HepG2 (cell line): ENCODE data around the gene CSE1L. TPM values are rescaled to one million over a fixed set of nuclear protein-coding genes. Genes with fewer than 3 reads are reported as not detected.

Experiments used
- ADNP ChIP-seq: sonication (generic); formaldehyde crosslinking; IDR thresholded peaks from 2 replicates; pipeline ENCODE4 v1.4.0; 2020; ENCODE audit warnings: missing genetic modification reagents
- CEBPG ChIP-seq: IDR thresholded peaks from 2 replicates; pipeline ENCODE4 v1.6.1; 2016
- KDM2A ChIP-seq: sonication (generic); formaldehyde crosslinking; IDR thresholded peaks from 2 replicates; pipeline ENCODE4 v1.4.0; 2020; ENCODE audit warnings: low read depth, missing genetic modification reagents, borderline replicate concordance
- KLF11 ChIP-seq: IDR thresholded peaks from 2 replicates; pipeline ENCODE4 v1.6.1; 2016; ENCODE audit warnings: missing compliant biosample characterization
- NFE2L2 ChIP-seq: fragments of 150-350 bp; IDR thresholded peaks from 2 replicates; pipeline ENCODE4 v1.6.1; 2014; ENCODE audit warnings: low read length
- PTBP1 ChIP-seq: fragments of 200-400 bp; formaldehyde crosslinking; IDR thresholded peaks from 2 replicates; pipeline ENCODE4 v1.6.1; 2018; ENCODE audit warnings: low read length, low read depth; ENCODE audit not compliant: poor library complexity, severe bottlenecking
- SP4 ChIP-seq: sonication (generic); formaldehyde crosslinking; IDR thresholded peaks from 2 replicates; pipeline ENCODE4 v1.8.1; 2023; ENCODE audit warnings: mild to moderate bottlenecking, missing genetic modification reagents
- ZNF432 ChIP-seq: sonication (generic); formaldehyde crosslinking; IDR thresholded peaks from 2 replicates; pipeline ENCODE4 v1.5.0; 2020; ENCODE audit warnings: missing genetic modification reagents, mild to moderate bottlenecking, borderline replicate concordance
- ZSCAN29 ChIP-seq: sonication (generic); formaldehyde crosslinking; conservative IDR thresholded peaks from 2 replicates; pipeline ENCODE4 v1.4.0; 2020; ENCODE audit warnings: mild to moderate bottlenecking, missing genetic modification reagents
- polyA plus RNA-seq, 8 experiments: library from polyadenylated mRNA; depleted of rRNA in 3 of 8; stranded (reverse) in 7 of 8; unstranded in 1 of 8; fragments of >200 nt; fragmentation: Illumina TruSeq in 4 of 8; extraction: Trizol in 4 of 8; gene quantifications; 2 replicates each; pipeline versions ENCODE4 v1.2.1 to v1.2.3, GENCODE V29; 2011 to 2016; ENCODE audit warnings: low read depth in 4 of 8, missing spikeins in 1 of 8, mixed read lengths in 1 of 8; ENCODE audit not compliant: insufficient read depth in 1 of 8
- total RNA-seq, 5 experiments: library from RNA; depleted of rRNA; stranded (reverse); fragments of >200 nt; fragmentation: Illumina TruSeq; extraction: Trizol; gene quantifications; 2 replicates each; pipeline ENCODE4 v1.2.3, GENCODE V29; 2016; ENCODE audit warnings: low read depth in 1 of 5
- TF ChIP-seq, protein P1 (sequence below): sonication (generic); formaldehyde crosslinking; IDR thresholded peaks from 2 replicates; pipeline ENCODE4 v1.4.0; 2020; ENCODE audit warnings: missing genetic modification reagents
- TF ChIP-seq, protein P2 (sequence below): sonication (generic); formaldehyde crosslinking; IDR thresholded peaks from 2 replicates; pipeline ENCODE4 v1.4.0; 2020; ENCODE audit warnings: missing genetic modification reagents

The CSE1L gene
- total and polyA plus RNA-seq, 2 of the 13 experiments (the other 11 are each of a cell fraction or from before 2014, with no cell fraction given) = 56.9 to 258 TPM

DNA sequence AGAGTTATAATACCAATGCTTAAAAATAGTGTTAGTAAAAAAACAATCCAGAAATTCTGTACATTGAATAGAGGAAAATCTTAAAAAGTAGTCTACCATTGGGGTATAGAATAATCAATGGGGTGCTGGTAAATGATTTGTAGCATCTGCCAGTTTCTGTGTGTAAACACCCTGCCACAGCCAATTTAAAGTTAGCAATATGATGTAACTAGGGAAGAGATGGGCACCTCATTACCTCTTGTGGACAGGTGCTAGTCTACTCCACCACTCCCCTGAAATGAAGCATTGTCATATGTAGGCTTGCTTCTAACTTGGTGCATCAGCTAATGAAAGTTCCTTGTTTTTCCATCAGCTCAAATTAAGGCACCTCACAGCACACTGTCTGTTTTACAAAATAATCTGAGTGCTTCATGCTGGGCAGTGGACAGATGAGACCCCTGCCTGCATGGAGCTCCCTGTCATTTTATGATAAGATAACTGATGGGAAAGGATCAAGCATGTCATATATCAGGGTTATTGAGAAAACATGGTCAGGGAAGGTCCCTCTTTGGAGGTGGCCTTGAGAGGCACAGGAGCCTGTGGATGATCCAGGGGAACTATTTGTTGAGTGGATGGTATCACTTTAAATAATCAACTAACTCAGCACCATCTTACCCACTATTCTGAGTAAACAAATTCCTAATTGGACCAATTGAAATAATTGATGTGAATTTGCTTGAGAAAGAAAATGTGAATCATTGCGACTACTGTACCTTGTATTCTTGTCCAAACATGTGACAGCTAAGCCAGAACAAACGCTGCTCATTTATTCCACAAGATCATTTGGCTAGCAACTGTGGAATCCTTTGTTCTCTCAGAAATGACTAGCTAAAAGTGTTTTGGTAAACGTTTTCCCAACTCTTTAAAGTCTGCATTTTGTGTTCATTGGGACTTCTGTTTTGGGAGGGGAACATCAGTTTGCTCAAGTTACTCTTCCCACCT is 45.9 kb upstream of the CSE1L start (continued):
- TF ChIP-seq ZNF432 (CRISPR knock-in tag) = no peak
- no peak for TF ChIP-seq NFE2L2
- TF ChIP-seq ZSCAN29 = no peak
- no peak for TF ChIP-seq KLF11 (CRISPR knock-in tag)
- TF ChIP-seq SP4 (CRISPR knock-in tag) = no peak
- no peak for TF ChIP-seq KDM2A
- TF ChIP-seq PTBP1 = no peak
- TF ChIP-seq, protein P1, sequence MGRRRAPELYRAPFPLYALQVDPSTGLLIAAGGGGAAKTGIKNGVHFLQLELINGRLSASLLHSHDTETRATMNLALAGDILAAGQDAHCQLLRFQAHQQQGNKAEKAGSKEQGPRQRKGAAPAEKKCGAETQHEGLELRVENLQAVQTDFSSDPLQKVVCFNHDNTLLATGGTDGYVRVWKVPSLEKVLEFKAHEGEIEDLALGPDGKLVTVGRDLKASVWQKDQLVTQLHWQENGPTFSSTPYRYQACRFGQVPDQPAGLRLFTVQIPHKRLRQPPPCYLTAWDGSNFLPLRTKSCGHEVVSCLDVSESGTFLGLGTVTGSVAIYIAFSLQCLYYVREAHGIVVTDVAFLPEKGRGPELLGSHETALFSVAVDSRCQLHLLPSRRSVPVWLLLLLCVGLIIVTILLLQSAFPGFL (CRISPR knock-in tag) = no peak
- TF ChIP-seq, protein P2, sequence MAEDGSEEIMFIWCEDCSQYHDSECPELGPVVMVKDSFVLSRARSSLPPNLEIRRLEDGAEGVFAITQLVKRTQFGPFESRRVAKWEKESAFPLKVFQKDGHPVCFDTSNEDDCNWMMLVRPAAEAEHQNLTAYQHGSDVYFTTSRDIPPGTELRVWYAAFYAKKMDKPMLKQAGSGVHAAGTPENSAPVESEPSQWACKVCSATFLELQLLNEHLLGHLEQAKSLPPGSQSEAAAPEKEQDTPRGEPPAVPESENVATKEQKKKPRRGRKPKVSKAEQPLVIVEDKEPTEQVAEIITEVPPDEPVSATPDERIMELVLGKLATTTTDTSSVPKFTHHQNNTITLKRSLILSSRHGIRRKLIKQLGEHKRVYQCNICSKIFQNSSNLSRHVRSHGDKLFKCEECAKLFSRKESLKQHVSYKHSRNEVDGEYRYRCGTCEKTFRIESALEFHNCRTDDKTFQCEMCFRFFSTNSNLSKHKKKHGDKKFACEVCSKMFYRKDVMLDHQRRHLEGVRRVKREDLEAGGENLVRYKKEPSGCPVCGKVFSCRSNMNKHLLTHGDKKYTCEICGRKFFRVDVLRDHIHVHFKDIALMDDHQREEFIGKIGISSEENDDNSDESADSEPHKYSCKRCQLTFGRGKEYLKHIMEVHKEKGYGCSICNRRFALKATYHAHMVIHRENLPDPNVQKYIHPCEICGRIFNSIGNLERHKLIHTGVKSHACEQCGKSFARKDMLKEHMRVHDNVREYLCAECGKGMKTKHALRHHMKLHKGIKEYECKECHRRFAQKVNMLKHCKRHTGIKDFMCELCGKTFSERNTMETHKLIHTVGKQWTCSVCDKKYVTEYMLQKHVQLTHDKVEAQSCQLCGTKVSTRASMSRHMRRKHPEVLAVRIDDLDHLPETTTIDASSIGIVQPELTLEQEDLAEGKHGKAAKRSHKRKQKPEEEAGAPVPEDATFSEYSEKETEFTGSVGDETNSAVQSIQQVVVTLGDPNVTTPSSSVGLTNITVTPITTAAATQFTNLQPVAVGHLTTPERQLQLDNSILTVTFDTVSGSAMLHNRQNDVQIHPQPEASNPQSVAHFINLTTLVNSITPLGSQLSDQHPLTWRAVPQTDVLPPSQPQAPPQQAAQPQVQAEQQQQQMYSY (CRISPR knock-in tag) = peak; percentile 95
- TF ChIP-seq CEBPG = no peak
- no peak for TF ChIP-seq ADNP
- TF ChIP-seq, all 625 proteins: peak for 4
